ENCODE results near the gene CLOCK.
A peak's percentile ranks its signal among the peaks of the same experiment; 100 is the strongest.

The CLOCK gene

GRCh38 chr4:55407764-55408163 lies 138.9 kb downstream of the CLOCK start:
- no peak overlapping the region for H3K4me3 ChIP-seq (ENCODE audit: low read length in 2 of 2)
- H3K36me3 ChIP-seq (ENCODE audit: control insufficient read depth in 2 of 2, insufficient read depth in 2 of 2, low read length in 2 of 2) = peaks cover 14 to 20% of the 10 kb centered on the region in 2 donors
- H3K27ac ChIP-seq (ENCODE audit: low read depth in 2 of 2, low read length in 2 of 2) = no peak overlapping the region
- no peaks in the 10 kb centered on the region for H3K4me1 ChIP-seq (ENCODE audit: control insufficient read depth in 2 of 2, insufficient read depth in 2 of 2, low read length in 2 of 2)
- no peaks in the 10 kb centered on the region for H3K27me3 ChIP-seq (ENCODE audit: control insufficient read depth in 2 of 2, insufficient read depth in 2 of 2, low read length in 2 of 2)
- no peak overlapping the region for H3K9ac ChIP-seq (ENCODE audit: low read depth in 1 of 2, low read length in 2 of 2)
- H3K9me3 ChIP-seq (ENCODE audit: control insufficient read depth in 2 of 2, low read length in 2 of 2) = no peaks in the 10 kb centered on the region

DNA sequence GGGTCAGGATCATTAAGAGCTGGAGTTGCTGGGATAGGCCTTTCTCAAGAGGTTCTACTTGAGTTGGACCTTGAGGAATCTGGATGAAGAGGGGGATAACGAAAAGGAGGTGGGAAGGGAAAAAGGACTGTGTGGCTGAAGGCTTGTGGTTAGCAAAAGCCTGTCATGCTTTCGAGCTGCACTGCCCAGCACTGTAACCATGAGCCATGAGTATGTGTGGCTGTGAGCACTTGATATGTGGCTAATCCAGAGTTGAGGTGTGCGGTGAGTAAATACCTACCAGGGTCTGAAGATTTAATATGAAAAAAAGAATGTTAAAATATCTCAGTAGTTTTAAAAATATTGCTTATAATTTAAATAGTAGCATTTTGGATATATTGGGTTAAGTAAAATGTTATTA lies 139.6 kb downstream of the CLOCK start:
- Histone ChIP-seq H3K9me3 (ENCODE audit: control insufficient read depth in 2 of 2, low read length in 2 of 2) (no peaks in the 10 kb centered on the region), H3K4me1 (ENCODE audit: control insufficient read depth in 2 of 2, insufficient read depth in 2 of 2, low read length in 2 of 2) (no peaks in the 10 kb centered on the region), H3K36me3 (ENCODE audit: control insufficient read depth in 2 of 2, insufficient read depth in 2 of 2, low read length in 2 of 2) (peaks cover 14 to 20% of the 10 kb centered on the region in 2 donors), H3K9ac (ENCODE audit: low read depth in 1 of 2, low read length in 2 of 2) (no peak overlapping the region), H3K27ac (ENCODE audit: low read depth in 2 of 2, low read length in 2 of 2) (no peak overlapping the region), H3K27me3 (ENCODE audit: control insufficient read depth in 2 of 2, insufficient read depth in 2 of 2, low read length in 2 of 2) (no peaks in the 10 kb centered on the region), H3K4me3 (ENCODE audit: low read length in 2 of 2) (no peak overlapping the region)

DNA sequence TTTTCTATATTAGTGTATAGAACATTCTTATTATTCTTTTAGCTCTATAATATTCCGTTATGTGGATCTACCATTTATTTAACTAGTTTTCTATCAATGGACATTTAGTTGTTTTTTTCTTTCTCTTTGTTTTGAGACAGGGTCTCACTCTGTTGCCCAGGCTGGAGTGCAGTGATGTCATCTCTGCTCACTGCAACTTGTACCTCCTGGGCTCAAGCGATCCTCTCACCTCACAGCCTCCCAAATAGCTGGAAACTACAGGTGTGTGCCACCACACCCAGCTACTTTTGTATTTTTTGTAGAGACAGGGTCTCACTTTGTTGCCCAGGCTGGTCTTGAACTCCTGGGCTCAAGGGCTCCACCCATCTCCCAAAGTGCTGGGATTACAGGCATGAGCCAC lies 140.2 kb downstream of the CLOCK start:
- H3K27ac ChIP-seq (ENCODE audit: low read depth in 2 of 2, low read length in 2 of 2) = no peak overlapping the region
- H3K27me3 ChIP-seq (ENCODE audit: control insufficient read depth in 2 of 2, insufficient read depth in 2 of 2, low read length in 2 of 2) = no peaks in the 10 kb centered on the region
- no peaks in the 10 kb centered on the region for H3K9me3 ChIP-seq (ENCODE audit: control insufficient read depth in 2 of 2, low read length in 2 of 2)
- H3K4me1 ChIP-seq (ENCODE audit: control insufficient read depth in 2 of 2, insufficient read depth in 2 of 2, low read length in 2 of 2) = no peaks in the 10 kb centered on the region
- H3K4me3 ChIP-seq (ENCODE audit: low read length in 2 of 2) = no peak overlapping the region
- H3K9ac ChIP-seq (ENCODE audit: low read depth in 1 of 2, low read length in 2 of 2) = no peak overlapping the region
- H3K36me3 ChIP-seq (ENCODE audit: control insufficient read depth in 2 of 2, insufficient read depth in 2 of 2, low read length in 2 of 2) = peaks cover 14 to 17% of the 10 kb centered on the region in 2 donors

GRCh38 chr4:55405073-55405472 lies 141.6 kb downstream of the CLOCK start:
- no peaks in the 10 kb centered on the region for H3K27me3 ChIP-seq (ENCODE audit: control insufficient read depth in 2 of 2, insufficient read depth in 2 of 2, low read length in 2 of 2)
- H3K27ac ChIP-seq (ENCODE audit: low read depth in 2 of 2, low read length in 2 of 2) = no peak overlapping the region

GRCh38 chr4:55399581-55399980 lies 147.1 kb downstream of the CLOCK start:
- no peak overlapping the region for H3K4me3 ChIP-seq (ENCODE audit: low read length in 2 of 2)
- H3K9ac ChIP-seq (ENCODE audit: low read depth in 1 of 2, low read length in 2 of 2) = no peak overlapping the region
- H3K27me3 ChIP-seq (ENCODE audit: control insufficient read depth in 2 of 2, insufficient read depth in 2 of 2, low read length in 2 of 2) = no peaks in the 10 kb centered on the region
- H3K9me3 ChIP-seq (ENCODE audit: control insufficient read depth in 2 of 2, low read length in 2 of 2) = no peaks in the 10 kb centered on the region
- no peak overlapping the region for H3K27ac ChIP-seq (ENCODE audit: low read depth in 2 of 2, low read length in 2 of 2)
- peaks cover 16 to 24% of the 10 kb centered on the region in 2 donors for H3K4me1 ChIP-seq (ENCODE audit: control insufficient read depth in 2 of 2, insufficient read depth in 2 of 2, low read length in 2 of 2)
- H3K36me3 ChIP-seq (ENCODE audit: control insufficient read depth in 2 of 2, insufficient read depth in 2 of 2, low read length in 2 of 2) = peaks cover 3 to 4% of the 10 kb centered on the region in 2 donors

More at GRCh38 chr4:55405073-55405472, 141.6 kb downstream of the CLOCK start:
- no peak overlapping the region for H3K4me3 ChIP-seq (ENCODE audit: low read length in 2 of 2)
- no peaks in the 10 kb centered on the region for H3K4me1 ChIP-seq (ENCODE audit: control insufficient read depth in 2 of 2, insufficient read depth in 2 of 2, low read length in 2 of 2)
- H3K36me3 ChIP-seq (ENCODE audit: control insufficient read depth in 2 of 2, insufficient read depth in 2 of 2, low read length in 2 of 2) = peaks cover 14 to 17% of the 10 kb centered on the region in 2 donors
- H3K9ac ChIP-seq (ENCODE audit: low read depth in 1 of 2, low read length in 2 of 2) = no peak overlapping the region
- H3K9me3 ChIP-seq (ENCODE audit: control insufficient read depth in 2 of 2, low read length in 2 of 2) = no peaks in the 10 kb centered on the region

- peaks cover 16 to 24% of the 10 kb centered on the region in 2 donors for H3K4me1 ChIP-seq (ENCODE audit: control insufficient read depth in 2 of 2, insufficient read depth in 2 of 2, low read length in 2 of 2)
- no peak overlapping the region for H3K9ac ChIP-seq (ENCODE audit: low read depth in 1 of 2, low read length in 2 of 2)
- H3K4me3 ChIP-seq (ENCODE audit: low read length in 2 of 2) = peak overlapping the region in 1 of 2 donors; percentile 96
- peaks cover 3 to 4% of the 10 kb centered on the region in 2 donors for H3K36me3 ChIP-seq (ENCODE audit: control insufficient read depth in 2 of 2, insufficient read depth in 2 of 2, low read length in 2 of 2)
- no peak overlapping the region for H3K27ac ChIP-seq (ENCODE audit: low read depth in 2 of 2, low read length in 2 of 2)
- H3K27me3 ChIP-seq (ENCODE audit: control insufficient read depth in 2 of 2, insufficient read depth in 2 of 2, low read length in 2 of 2) = no peaks in the 10 kb centered on the region
- no peaks in the 10 kb centered on the region for H3K9me3 ChIP-seq (ENCODE audit: control insufficient read depth in 2 of 2, low read length in 2 of 2)
These were observed 147.7 kb downstream of the CLOCK start for GRCh38 chr4:55398966-55399365.

GRCh38 chr4:55398461-55398860 lies 148.2 kb downstream of the CLOCK start:
- Histone ChIP-seq H3K27ac (ENCODE audit: low read depth in 2 of 2, low read length in 2 of 2) (no peak overlapping the region), H3K27me3 (ENCODE audit: control insufficient read depth in 2 of 2, insufficient read depth in 2 of 2, low read length in 2 of 2) (no peaks in the 10 kb centered on the region), H3K9ac (ENCODE audit: low read depth in 1 of 2, low read length in 2 of 2) (no peak overlapping the region), H3K4me3 (ENCODE audit: low read length in 2 of 2) (peak overlapping the region; percentile 36 to 96), H3K36me3 (ENCODE audit: control insufficient read depth in 2 of 2, insufficient read depth in 2 of 2, low read length in 2 of 2) (peaks cover 0 to under 1% of the 10 kb centered on the region in 2 donors), H3K9me3 (ENCODE audit: control insufficient read depth in 2 of 2, low read length in 2 of 2) (no peaks in the 10 kb centered on the region), H3K4me1 (ENCODE audit: control insufficient read depth in 2 of 2, insufficient read depth in 2 of 2, low read length in 2 of 2) (peaks cover 16 to 27% of the 10 kb centered on the region in 2 donors)

DNA sequence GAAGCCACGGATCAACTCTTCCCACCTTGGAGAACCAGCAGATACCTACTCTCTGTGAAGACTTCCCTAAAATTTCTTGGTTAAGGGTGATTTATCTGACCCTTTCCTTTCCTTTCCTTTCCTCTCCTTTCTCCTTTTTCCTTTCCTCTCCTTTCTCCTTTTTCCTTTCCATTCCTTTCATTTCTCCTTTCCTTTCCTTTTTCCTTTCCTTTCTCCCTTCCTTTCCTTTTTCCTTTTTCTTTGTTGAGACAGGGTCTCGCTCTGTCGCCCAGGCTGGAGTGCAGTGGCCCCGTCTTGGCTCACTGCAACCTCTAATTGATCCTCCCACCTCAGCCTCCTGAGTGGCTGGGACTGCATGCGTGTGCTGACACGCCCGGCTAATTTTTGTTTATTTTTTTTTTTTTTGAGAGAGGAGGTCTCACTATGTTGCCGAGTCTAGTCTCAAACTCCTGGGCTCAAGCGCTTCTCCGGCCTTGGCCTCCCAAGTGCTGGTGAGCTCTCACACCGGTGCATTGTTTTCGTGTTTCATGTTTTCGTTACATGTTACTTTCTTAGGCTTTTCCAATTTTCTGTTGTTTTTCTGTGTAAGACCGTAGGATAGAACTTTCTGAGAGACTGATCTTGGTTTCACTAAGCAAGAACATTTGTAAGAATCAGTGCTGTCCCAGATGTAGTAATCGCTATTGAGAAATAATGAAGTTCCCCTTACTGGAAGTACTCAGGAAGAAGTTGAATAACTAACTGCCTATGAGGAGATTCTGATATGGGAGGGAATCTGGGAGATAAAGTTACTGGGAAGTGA lies 149.0 kb downstream of the CLOCK start:
- Histone ChIP-seq H3K36me3 (ENCODE audit: control insufficient read depth in 2 of 2, insufficient read depth in 2 of 2, low read length in 2 of 2) (no peaks in the 10 kb centered on the region), H3K9me3 (ENCODE audit: control insufficient read depth in 2 of 2, low read length in 2 of 2) (no peaks in the 10 kb centered on the region), H3K4me1 (ENCODE audit: control insufficient read depth in 2 of 2, insufficient read depth in 2 of 2, low read length in 2 of 2) (peaks cover 16 to 29% of the 10 kb centered on the region in 2 donors), H3K9ac (ENCODE audit: low read depth in 1 of 2, low read length in 2 of 2) (peak overlapping the region; percentile 90 to 97), H3K27ac (ENCODE audit: low read depth in 2 of 2, low read length in 2 of 2) (peak overlapping the region; percentile 97 to 98), H3K27me3 (ENCODE audit: control insufficient read depth in 2 of 2, insufficient read depth in 2 of 2, low read length in 2 of 2) (no peaks in the 10 kb centered on the region), H3K4me3 (ENCODE audit: low read length in 2 of 2) (peak overlapping the region; percentile 80 to 96)

- H3K4me3 ChIP-seq (ENCODE audit: low read length in 2 of 2) = peak overlapping the region; percentile 80 to 96
- H3K27me3 ChIP-seq (ENCODE audit: control insufficient read depth in 2 of 2, insufficient read depth in 2 of 2, low read length in 2 of 2) = no peaks in the 10 kb centered on the region
- H3K9ac ChIP-seq (ENCODE audit: low read depth in 1 of 2, low read length in 2 of 2) = peak overlapping the region; percentile 90 to 97
- no peaks in the 10 kb centered on the region for H3K36me3 ChIP-seq (ENCODE audit: control insufficient read depth in 2 of 2, insufficient read depth in 2 of 2, low read length in 2 of 2)
- peak overlapping the region; percentile 97 to 98 for H3K27ac ChIP-seq (ENCODE audit: low read depth in 2 of 2, low read length in 2 of 2)
- no peaks in the 10 kb centered on the region for H3K9me3 ChIP-seq (ENCODE audit: control insufficient read depth in 2 of 2, low read length in 2 of 2)
- peaks cover 16 to 29% of the 10 kb centered on the region in 2 donors for H3K4me1 ChIP-seq (ENCODE audit: control insufficient read depth in 2 of 2, insufficient read depth in 2 of 2, low read length in 2 of 2)
These were observed 149.6 kb downstream of the CLOCK start for GRCh38 chr4:55397126-55397436.

DNA sequence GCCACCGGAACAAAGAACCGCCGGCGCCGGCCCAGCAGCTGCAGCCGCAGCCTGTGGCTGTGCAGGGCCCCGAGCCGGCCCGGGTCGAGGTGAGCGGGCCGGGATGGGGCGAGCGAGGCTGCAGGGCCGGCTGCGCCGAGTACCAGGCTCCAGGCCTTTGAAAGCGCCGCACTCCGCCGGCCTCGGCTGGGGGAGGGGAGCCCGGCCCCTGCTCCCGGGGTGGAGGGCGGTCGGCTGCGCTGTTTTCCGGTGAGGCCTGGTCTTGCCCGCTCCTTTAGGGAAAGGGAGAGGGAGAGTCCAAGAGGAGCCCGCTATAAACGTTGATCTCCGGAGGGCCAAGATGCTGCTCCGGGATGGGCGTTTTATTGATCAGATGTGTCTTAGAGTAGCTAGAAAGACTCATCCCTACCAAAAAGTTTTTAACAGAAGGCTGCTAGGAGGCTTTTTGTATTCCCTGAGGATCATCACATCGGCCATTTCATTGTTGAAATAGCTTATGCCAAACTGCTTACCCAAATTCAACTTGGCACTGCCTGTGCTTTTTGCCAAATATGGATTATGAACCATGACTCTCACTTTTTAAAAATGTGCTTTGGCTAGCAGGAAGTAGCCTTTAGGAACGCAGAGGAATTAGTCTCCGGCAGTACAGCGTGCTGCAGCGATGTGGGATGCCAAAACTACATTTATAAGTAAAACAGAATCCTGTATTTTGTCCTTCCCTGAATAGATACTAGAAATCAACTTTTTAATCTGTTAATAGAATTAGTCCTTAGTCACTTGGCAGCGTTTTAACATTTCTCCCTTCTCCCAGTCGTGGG lies 150.2 kb downstream of the CLOCK start:
- Histone ChIP-seq H3K4me1 (ENCODE audit: control insufficient read depth in 2 of 2, insufficient read depth in 2 of 2, low read length in 2 of 2) (peaks cover 16 to 29% of the 10 kb centered on the region in 2 donors), H3K9ac (ENCODE audit: low read depth in 1 of 2, low read length in 2 of 2) (peak overlapping the region; percentile 90 to 97), H3K9me3 (ENCODE audit: control insufficient read depth in 2 of 2, low read length in 2 of 2) (no peaks in the 10 kb centered on the region), H3K27me3 (ENCODE audit: control insufficient read depth in 2 of 2, insufficient read depth in 2 of 2, low read length in 2 of 2) (no peaks in the 10 kb centered on the region), H3K27ac (ENCODE audit: low read depth in 2 of 2, low read length in 2 of 2) (peak overlapping the region; percentile 97 to 98), H3K4me3 (ENCODE audit: low read length in 2 of 2) (peak overlapping the region; percentile 80 to 96), H3K36me3 (ENCODE audit: control insufficient read depth in 2 of 2, insufficient read depth in 2 of 2, low read length in 2 of 2) (no peaks in the 10 kb centered on the region)
